Neutrophil (primary cell): ENCODE data around the gene C2CD2L.
"Not testable (repeated sequence)": the region's sequence is repeated elsewhere in the genome, so short reads cannot be mapped to it uniquely, and the experiment has no call there.

Experiments used
- H3K27ac ChIP-seq: fragments of 200-600 bp; sonication (generic); 2 replicates; pipeline ENCODE4 v1.5.1; 2016; ENCODE audit warnings: mild to moderate bottlenecking, moderate library complexity
- H3K27me3 ChIP-seq: fragments of 200-600 bp; sonication (generic); 2 replicates; pipeline ENCODE4 v1.6.0; 2016; ENCODE audit warnings: mild to moderate bottlenecking
- H3K36me3 ChIP-seq: fragments of 200-600 bp; sonication (generic); 2 replicates; pipeline ENCODE4 v1.5.1; 2017
- H3K4me1 ChIP-seq, 2 experiments: fragments of 200-600 bp in 1 of 2; sonication (generic) in 1 of 2; 1 replicate in 1 of 2; 2 replicates in 1 of 2; pipeline versions ENCODE4 v1.5.1 to v1.6.1; 2013 to 2016; ENCODE audit warnings: low read depth in 1 of 2, low read length in 1 of 2, mild to moderate bottlenecking in 1 of 2, moderate library complexity in 1 of 2; ENCODE audit not compliant: control insufficient read depth in 1 of 2, insufficient read depth in 1 of 2
- H3K4me3 ChIP-seq, 2 experiments: fragments of 200-600 bp in 1 of 2; sonication (generic) in 1 of 2; 1 replicate in 1 of 2; 2 replicates in 1 of 2; pipeline ENCODE4 v1.5.1; 2013 to 2016; ENCODE audit warnings: low read depth in 1 of 2, low read length in 1 of 2, mild to moderate bottlenecking in 1 of 2, moderate library complexity in 1 of 2
- H3K9me3 ChIP-seq: fragments of 200-600 bp; sonication (generic); 2 replicates; pipeline ENCODE4 v1.5.1; 2016
- CTCF ChIP-seq: fragments of 200-600 bp; sonication (generic); IDR thresholded peaks from 2 replicates; pipeline ENCODE4 v1.5.1; 2016; ENCODE audit warnings: antibody characterized with exemption

Gene C2CD2L

GRCh38 chr11:119106564-119107537 lies at the start of gene C2CD2L:
Gene C2CD2L (plus strand): TSS chr11:119107344. CDS start chr11:119107742, 398 bp downstream.
- peak; percentile 11 for TF ChIP-seq CTCF
- no peaks in the 10 kb centered on the region for H3K9me3 ChIP-seq
- H3K27ac ChIP-seq, result peak within 1 kb of the TSS; percentile 98
- peaks cover 55 to 64% of the 10 kb centered on the region in 2 experiments for H3K4me1 ChIP-seq
- H3K27me3 ChIP-seq, result no peaks in the 10 kb centered on the region
- peak within 1 kb of the TSS; percentile 64 to 94 for H3K4me3 ChIP-seq
- peaks cover 16% of the 10 kb centered on the region for H3K36me3 ChIP-seq

GRCh38 chr11:119059128-119059527 lies 48.0 kb upstream of the C2CD2L start:
- H3K9me3 ChIP-seq, H3K27me3 ChIP-seq: not testable (repeated sequence)

GRCh38 chr11:119061256-119061655 lies 45.9 kb upstream of the C2CD2L start:
- H3K4me3 ChIP-seq, result no peak overlapping the region
- peaks cover 21 to 23% of the 10 kb centered on the region in 2 experiments for H3K4me1 ChIP-seq
- TF ChIP-seq CTCF, result no peak
- no peak overlapping the region for H3K27ac ChIP-seq
- H3K27me3 ChIP-seq, result no peaks in the 10 kb centered on the region
- no peaks in the 10 kb centered on the region for H3K36me3 ChIP-seq
- no peaks in the 10 kb centered on the region for H3K9me3 ChIP-seq

More at GRCh38 chr11:119059128-119059527, 48.0 kb upstream of the C2CD2L start:
- H3K4me3 ChIP-seq, H3K36me3 ChIP-seq, H3K27ac ChIP-seq: not testable (repeated sequence)
- H3K4me1 ChIP-seq, result peaks cover 20% of the 10 kb centered on the region in 2 experiments

- peaks cover 20 to 25% of the 10 kb centered on the region in 2 experiments for H3K4me1 ChIP-seq
- no peaks in the 10 kb centered on the region for H3K27me3 ChIP-seq
- H3K9me3 ChIP-seq, result no peaks in the 10 kb centered on the region
- no peak for TF ChIP-seq CTCF
- H3K36me3 ChIP-seq, result no peaks in the 10 kb centered on the region
- H3K4me3 ChIP-seq, result no peak overlapping the region
- H3K27ac ChIP-seq, result no peak overlapping the region
Measured at GRCh38 chr11:119062779-119063178, 44.4 kb upstream of the C2CD2L start.

GRCh38 chr11:119065369-119065768 lies 41.8 kb upstream of the C2CD2L start:
- Histone ChIP-seq H3K27ac (peak overlapping the region; percentile 87), H3K4me3 (no peak overlapping the region), H3K36me3 (peaks cover 5% of the 10 kb centered on the region), H3K9me3 (no peaks in the 10 kb centered on the region), H3K4me1 (peaks cover 17 to 35% of the 10 kb centered on the region in 2 experiments), H3K27me3 (no peaks in the 10 kb centered on the region)
- no peak for TF ChIP-seq CTCF
